B cell (primary cell): Measurements from ENCODE around the gene CADPS. TPM values are rescaled to one million over a fixed set of nuclear protein-coding genes. Genes with fewer than 3 reads are reported as not detected.

Source experiments
- ATAC-seq: fragments of 200-7000 bp; cut with Tn5 transposase; one replicate; pipeline ENCODE4 v1.10.0; 2021; ENCODE audit warnings: low read depth, mild to moderate bottlenecking, moderate number of reproducible peaks, moderate library complexity
- CTCF ChIA-PET: fragments of 350-600 bp; sonication (Branson Sonifier 250); formaldehyde crosslinking; loops from one replicate; lab custom pipeline; 2021; ENCODE audit warnings: antibody characterized with exemption, inconsistent platforms; lab: Charles Lee
- POLR2A ChIA-PET: fragments of 350-600 bp; sonication (Branson Sonifier 250); formaldehyde crosslinking; loops from one replicate; lab custom pipeline; 2021; ENCODE audit warnings: antibody characterized with exemption; lab: Charles Lee
- DNase-seq: peaks from one replicate; pipeline ENCODE4 v3.0.0; 2013
- H2AFZ ChIP-seq: 2 replicates; pipeline ENCODE4 v1.6.1; 2012; ENCODE audit warnings: mild to moderate bottlenecking, low read depth, low read length; ENCODE audit not compliant: insufficient read depth, poor library complexity, severe bottlenecking
- H3K27ac ChIP-seq, 2 donors: 1 replicate in 1 of 2; 2 replicates in 1 of 2; pipeline ENCODE4 v1.5.1; 2012 to 2013; ENCODE audit warnings: low read length in 2 of 2, mild to moderate bottlenecking in 2 of 2, moderate library complexity in 1 of 2
- H3K27me3 ChIP-seq, 4 experiments: fragments of 200-600 bp in 1 of 4; sonication (generic) in 1 of 4; replicated peaks in 1 of 4; 1 replicate in 2 of 4; 2 replicates in 2 of 4; pipeline versions ENCODE4 v1.6.1 to v1.7.0; 2013 to 2016; ENCODE audit warnings: low read length in 3 of 4, mild to moderate bottlenecking in 2 of 4, mixed read lengths in 1 of 4, moderate library complexity in 1 of 4; ENCODE audit not compliant: insufficient read depth in 4 of 4, control insufficient read depth in 3 of 4; ENCODE audit errors: control extremely low read depth in 1 of 4
- H3K36me3 ChIP-seq, 2 experiments: replicated peaks in 1 of 2; 1 replicate in 1 of 2; 2 replicates in 1 of 2; pipeline versions ENCODE4 v1.6.1 to v1.7.1; 2013; ENCODE audit warnings: low read length in 1 of 2; ENCODE audit not compliant: insufficient read depth in 2 of 2, control insufficient read depth in 1 of 2; ENCODE audit errors: control extremely low read depth in 1 of 2, extremely low read depth in 1 of 2
- H3K4me1 ChIP-seq, 2 donors: fragments of 200-600 bp in 1 of 2; sonication (generic) in 1 of 2; 1 replicate in 1 of 2; 2 replicates in 1 of 2; pipeline versions ENCODE4 v1.5.1 to v1.6.1; 2013 to 2017; ENCODE audit warnings: low read length in 2 of 2; ENCODE audit not compliant: control insufficient read depth in 2 of 2, insufficient read depth in 2 of 2
- H3K4me2 ChIP-seq: replicated peaks from 2 replicates; pipeline ENCODE3; 2012; ENCODE audit warnings: mild to moderate bottlenecking, low read depth, low read length; ENCODE audit not compliant: poor library complexity, severe bottlenecking
- H3K4me3 ChIP-seq, 5 experiments: fragments of 200-600 bp in 1 of 5; sonication (generic) in 1 of 5; 1 replicate in 3 of 5; 2 replicates in 2 of 5; pipeline versions ENCODE4 v1.5.1 to v1.7.0; 2011 to 2016; ENCODE audit warnings: low read length in 4 of 5, mild to moderate bottlenecking in 4 of 5, low read depth in 2 of 5, control low read depth in 1 of 5, moderate library complexity in 1 of 5; ENCODE audit not compliant: insufficient read depth in 1 of 5; ENCODE audit errors: control extremely low read depth in 1 of 5, extremely low read depth in 1 of 5
- H3K79me2 ChIP-seq: fragments of 200-600 bp; sonication (generic); one replicate; pipeline ENCODE4 v1.6.0; 2016; ENCODE audit warnings: low read length; ENCODE audit not compliant: control insufficient read depth, insufficient read depth
- H3K9ac ChIP-seq: fragments of 200-600 bp; sonication (generic); 2 replicates; pipeline ENCODE4 v1.6.1; 2017; ENCODE audit warnings: mild to moderate bottlenecking, low read length, moderate library complexity
- H3K9me3 ChIP-seq, 3 donors: one replicate each; pipeline versions ENCODE4 v1.6.1 to v1.7.1; 2013; ENCODE audit warnings: low read length in 2 of 3; ENCODE audit not compliant: control insufficient read depth in 2 of 3, insufficient read depth in 1 of 3; ENCODE audit errors: control extremely low read depth in 1 of 3
- H4K20me1 ChIP-seq: 2 replicates; pipeline ENCODE4 v1.6.0; 2012; ENCODE audit warnings: mild to moderate bottlenecking, low read length; ENCODE audit not compliant: insufficient read depth, control insufficient read depth, poor library complexity, severe bottlenecking
- H3K27ac Mint-ChIP-seq: one replicate; pipeline ENCODE4 v1.8.0; 2021; ENCODE audit warnings: mixed read lengths
- H3K27me3 Mint-ChIP-seq: one replicate; pipeline ENCODE4 v1.8.0; 2021; ENCODE audit warnings: mixed read lengths
- H3K4me1 Mint-ChIP-seq: one replicate; pipeline ENCODE4 v1.8.0; 2021; ENCODE audit warnings: mixed read lengths
- H3K4me3 Mint-ChIP-seq: one replicate; pipeline ENCODE4 v1.8.0; 2021; ENCODE audit warnings: mixed read lengths
- H3K9me3 Mint-ChIP-seq: one replicate; pipeline ENCODE4 v1.8.0; 2022; ENCODE audit warnings: mixed read lengths; ENCODE audit not compliant: insufficient read depth
- EZH2 ChIP-seq: IDR thresholded peaks from 2 replicates; pipeline ENCODE4 v1.6.1; 2012; ENCODE audit warnings: borderline replicate concordance, low read depth, mild to moderate bottlenecking, moderate library complexity, low read length; ENCODE audit not compliant: insufficient read depth, poor library complexity, severe bottlenecking
- WGBS: methylation state at CpG from one replicate; pipeline ENCODE4 v1.1.5; 2013; ENCODE audit warnings: missing lambda C conversion rate; ENCODE audit not compliant: insufficient coverage; 5-methylcytosine and 5-hydroxymethylcytosine counted together
- intact Hi-C: fragments of 100-400 bp; cut with micrococcal nuclease; formaldehyde crosslinking; loops from one replicate; pipeline ENCODE4 v1.10.0; 2022
- polyA plus RNA-seq: library from polyadenylated mRNA; depleted of rRNA; stranded (reverse); fragments of >200 nt; gene quantifications from 2 replicates; pipeline ENCODE4 v1.2.3, GENCODE V29; 2012
- total RNA-seq, 2 donors: library from RNA; stranded (reverse); fragments of 120-200 nt in 1 of 2; gene quantifications; 1 replicate in 1 of 2; 2 replicates in 1 of 2; pipeline versions ENCODE4 v1.2.3 to v1.2.4, GENCODE V29; 2013 to 2022
- TF ChIP-seq, protein P1 (sequence below): fragments of 200-600 bp; IDR thresholded peaks from one replicate; pipeline ENCODE4 v1.8.0; 2022; ENCODE audit warnings: antibody characterized with exemption, mild to moderate bottlenecking

CADPS gene
- total and polyA plus RNA-seq, 2 donors (not counting 1 experiment from before 2014, with no cell fraction given): 0.16 to 0.22 TPM

DNA sequence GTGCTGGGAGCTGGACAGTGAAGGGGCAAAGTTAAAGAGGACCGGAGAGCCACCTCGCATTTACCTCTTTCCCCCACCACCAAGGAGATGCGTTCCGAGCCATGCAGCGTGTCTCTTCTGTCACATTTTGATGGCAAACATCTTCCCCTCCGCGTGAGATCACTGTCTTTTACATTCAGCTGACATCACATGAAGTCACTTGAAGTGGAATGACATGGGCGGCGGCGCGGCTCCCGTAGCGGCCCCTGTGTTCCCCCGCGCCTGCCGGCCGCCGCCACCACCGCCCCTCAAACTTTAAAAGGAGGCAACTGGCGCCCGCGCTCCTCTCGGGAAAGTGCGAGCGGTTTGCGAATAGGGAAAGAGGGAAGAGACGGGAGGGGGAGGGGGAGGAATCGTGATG is 502.0 kb downstream of the CADPS start, which contains the start of gene FEZF2:
Gene FEZF2, minus strand, starts transcription at position 336 of the 400 bp plus-strand sequence. CDS start 682 bp downstream, outside the sequence.
- intact Hi-C loops: no loop called here
- WGBS: 14% methylated on average over 17 of the region's 28 CpGs
- Histone ChIP-seq H3K4me2 (no peak within 1 kb of the TSS), H3K9me3 (peaks cover 0 to 45% (median 0%) of the 10 kb centered on the region in 3 donors), H3K9ac (no peak within 1 kb of the TSS), H3K79me2 (no peaks in the 10 kb centered on the region), H2AFZ (no peak within 1 kb of the TSS), H3K27ac (no peak within 1 kb of the TSS), H4K20me1 (no peaks in the 10 kb centered on the region), H3K27me3 (peaks cover 0 to 75% (median 32%) of the 10 kb centered on the region in 4 experiments), H3K4me3 (no peak within 1 kb of the TSS), H3K4me1 (no peaks in the 10 kb centered on the region), H3K36me3 (no peaks in the 10 kb centered on the region)
- H3K27me3 Mint-ChIP-seq: peaks cover 72% of the 10 kb centered on the region
- TF ChIP-seq, protein P1, sequence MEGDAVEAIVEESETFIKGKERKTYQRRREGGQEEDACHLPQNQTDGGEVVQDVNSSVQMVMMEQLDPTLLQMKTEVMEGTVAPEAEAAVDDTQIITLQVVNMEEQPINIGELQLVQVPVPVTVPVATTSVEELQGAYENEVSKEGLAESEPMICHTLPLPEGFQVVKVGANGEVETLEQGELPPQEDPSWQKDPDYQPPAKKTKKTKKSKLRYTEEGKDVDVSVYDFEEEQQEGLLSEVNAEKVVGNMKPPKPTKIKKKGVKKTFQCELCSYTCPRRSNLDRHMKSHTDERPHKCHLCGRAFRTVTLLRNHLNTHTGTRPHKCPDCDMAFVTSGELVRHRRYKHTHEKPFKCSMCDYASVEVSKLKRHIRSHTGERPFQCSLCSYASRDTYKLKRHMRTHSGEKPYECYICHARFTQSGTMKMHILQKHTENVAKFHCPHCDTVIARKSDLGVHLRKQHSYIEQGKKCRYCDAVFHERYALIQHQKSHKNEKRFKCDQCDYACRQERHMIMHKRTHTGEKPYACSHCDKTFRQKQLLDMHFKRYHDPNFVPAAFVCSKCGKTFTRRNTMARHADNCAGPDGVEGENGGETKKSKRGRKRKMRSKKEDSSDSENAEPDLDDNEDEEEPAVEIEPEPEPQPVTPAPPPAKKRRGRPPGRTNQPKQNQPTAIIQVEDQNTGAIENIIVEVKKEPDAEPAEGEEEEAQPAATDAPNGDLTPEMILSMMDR: no peak
- no peak for TF ChIP-seq EZH2
- H3K9me3 Mint-ChIP-seq: no peaks in the 10 kb centered on the region
- CTCF ChIA-PET: no interaction called here
- POLR2A ChIA-PET: no interaction called here
- no peak within 1 kb of the TSS for H3K27ac Mint-ChIP-seq
- DNase-seq (no peak), ATAC-seq (no peak)
- H3K4me1 Mint-ChIP-seq: peaks cover 4% of the 10 kb centered on the region
- no peak within 1 kb of the TSS for H3K4me3 Mint-ChIP-seq

DNA sequence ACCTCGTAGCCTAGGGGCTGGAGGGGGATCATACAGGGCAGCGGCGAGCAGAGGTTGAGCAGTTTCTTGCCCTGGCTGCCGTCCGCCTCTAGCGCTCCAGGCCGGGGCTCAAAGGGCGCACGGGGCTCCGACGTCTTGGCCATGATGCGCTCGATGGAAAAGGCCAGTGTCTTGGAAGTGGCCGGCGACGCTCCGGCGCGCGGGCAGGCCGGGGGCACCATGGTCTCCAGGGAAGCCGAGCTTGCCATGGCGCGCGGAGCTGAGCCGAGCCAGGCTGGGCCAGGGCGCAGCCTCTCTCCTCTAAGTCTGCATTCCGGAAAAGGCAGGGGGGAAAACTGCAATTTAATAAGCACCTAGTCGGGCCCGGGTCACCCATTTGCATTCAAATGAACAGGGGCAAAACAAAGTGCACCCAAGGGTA is 502.6 kb downstream of the CADPS start:
- Mint-ChIP-seq H3K27ac (no peak overlapping the region), H3K9me3 (no peaks in the 10 kb centered on the region), H3K4me3 (no peak overlapping the region), H3K27me3 (peaks cover 72% of the 10 kb centered on the region), H3K4me1 (peaks cover 4% of the 10 kb centered on the region)
- H3K4me2 ChIP-seq: no peak overlapping the region
- H3K36me3 ChIP-seq: no peaks in the 10 kb centered on the region
- no peaks in the 10 kb centered on the region for H3K4me1 ChIP-seq
- no peak overlapping the region for H3K27ac ChIP-seq
- no peaks in the 10 kb centered on the region for H4K20me1 ChIP-seq
- ChIA-PET POLR2A (no interaction called here), CTCF (no interaction called here)
- no peak overlapping the region for H3K9ac ChIP-seq
- no peak overlapping the region for H3K4me3 ChIP-seq
- intact Hi-C loops: no loop called here
- TF ChIP-seq EZH2: no peak
- TF ChIP-seq, protein P1: no peak
- no peak overlapping the region for H2AFZ ChIP-seq
- DNase-seq: no peak
- peaks cover 0 to 46% (median 0%) of the 10 kb centered on the region in 3 donors for H3K9me3 ChIP-seq
- no peaks in the 10 kb centered on the region for H3K79me2 ChIP-seq
- 11% methylated on average over 29 of the region's 30 CpGs for WGBS
- no peak for ATAC-seq
- peaks cover 0 to 77% (median 33%) of the 10 kb centered on the region in 4 experiments for H3K27me3 ChIP-seq
